Tibial nerve (tissue), 4 donors: ENCODE measurements around the gene DNAJC9. TPM values are rescaled to one million over a fixed set of nuclear protein-coding genes. Genes with fewer than 3 reads are reported as not detected.

Experiments used
- DNase-seq, 2 donors: peaks; one replicate each; pipeline ENCODE4 v3.0.0-alpha.2; 2019; ENCODE audit warnings: low spot score in 2 of 2
- H3K27ac ChIP-seq, 4 donors: fragments of 200-600 bp; sonication (generic) in 3 of 4; one replicate each; pipeline ENCODE4 v1.5.1; 2017 to 2019; ENCODE audit warnings: mild to moderate bottlenecking in 1 of 4
- H3K27me3 ChIP-seq, 2 donors: fragments of 200-600 bp; sonication (generic) in 1 of 2; one replicate each; pipeline versions ENCODE4 v1.5.1 to v1.6.0; 2017 to 2019
- H3K36me3 ChIP-seq, 3 donors: fragments of 200-600 bp; sonication (generic); one replicate each; pipeline ENCODE4 v1.5.1; 2018 to 2019
- H3K4me1 ChIP-seq, 4 donors: fragments of 200-600 bp; sonication (generic) in 3 of 4; one replicate each; pipeline ENCODE4 v1.5.1; 2017 to 2019
- H3K4me3 ChIP-seq, 4 donors: fragments of 200-600 bp; sonication (generic) in 3 of 4; one replicate each; pipeline ENCODE4 v1.5.1; 2017 to 2019; ENCODE audit warnings: mild to moderate bottlenecking in 1 of 4, moderate library complexity in 1 of 4
- H3K9me3 ChIP-seq, 4 donors: fragments of 200-600 bp; sonication (generic) in 3 of 4; one replicate each; pipeline ENCODE4 v1.5.1; 2017 to 2019
- CTCF ChIP-seq, 5 experiments: fragments of 200-600 bp in 3 of 5; fragments of 450-650 bp in 2 of 5; sonication (generic) in 3 of 5; IDR thresholded peaks; one replicate each; pipeline ENCODE4 v1.5.1; 2016 to 2019; ENCODE audit warnings: antibody characterized with exemption in 5 of 5, mild to moderate bottlenecking in 3 of 5, moderate library complexity in 2 of 5
- EP300 ChIP-seq, 2 donors: sonication (generic); formaldehyde crosslinking; IDR thresholded peaks; one replicate each; pipeline ENCODE4 v1.6.1; 2017; ENCODE audit warnings: antibody characterized with exemption in 2 of 2, mild to moderate bottlenecking in 1 of 2
- POLR2A ChIP-seq, 2 donors: fragments of 450-650 bp; IDR thresholded peaks; one replicate each; pipeline ENCODE4 v1.6.1; 2017; ENCODE audit warnings: antibody characterized with exemption in 2 of 2, mild to moderate bottlenecking in 2 of 2, moderate library complexity in 2 of 2
- WGBS, 2 donors: methylation state at CpG; one replicate each; pipeline ENCODE4 v1.1.5; 2018; 5-methylcytosine and 5-hydroxymethylcytosine counted together
- total RNA-seq, 4 donors: library from RNA; depleted of rRNA; stranded (reverse); fragments of >200 nt; gene quantifications; one replicate each; pipeline ENCODE4 v1.1.0, GENCODE V29; 2016

DNAJC9 gene
- total RNA-seq, 4 donors from 2014 or later: 11.8 to 24.0 (median 15.2) TPM

GRCh38 chr10:73264423-73264822, 17.4 kb upstream of the DNAJC9 start:
- no peaks in the 10 kb centered on the region for H3K9me3 ChIP-seq
- H3K4me1 ChIP-seq: peaks cover 0 to 5% (median 0%) of the 10 kb centered on the region in 4 donors
- no peak for DNase-seq
- H3K27ac ChIP-seq: no peak overlapping the region
- H3K36me3 ChIP-seq: no peaks in the 10 kb centered on the region
- TF ChIP-seq POLR2A (IDR thresholded peaks at IDR 0.05) (no peak), EP300 (IDR thresholded peaks at IDR 0.05) (no peak), CTCF (IDR thresholded peaks at IDR 0.05) (no peak)
- 88 to 91% methylated on average over 2 of the region's 2 CpGs for WGBS, 2 donors
- no peaks in the 10 kb centered on the region for H3K27me3 ChIP-seq
- no peak overlapping the region for H3K4me3 ChIP-seq

- WGBS, 2 donors: 34 to 41% methylated on average over 1 of the region's 1 CpG
- DNase-seq: no peak
- H3K36me3 ChIP-seq: no peaks in the 10 kb centered on the region
- H3K4me1 ChIP-seq: peaks cover 0 to 5% (median 0%) of the 10 kb centered on the region in 4 donors
- TF ChIP-seq POLR2A (IDR thresholded peaks at IDR 0.05) (no peak), EP300 (IDR thresholded peaks at IDR 0.05) (no peak), CTCF (IDR thresholded peaks at IDR 0.05) (peak in 4 of 5 experiments; percentile 14 to 35 (median 32))
- no peaks in the 10 kb centered on the region for H3K27me3 ChIP-seq
- H3K27ac ChIP-seq: no peak overlapping the region
- no peaks in the 10 kb centered on the region for H3K9me3 ChIP-seq
- H3K4me3 ChIP-seq: no peak overlapping the region
Measured at GRCh38 chr10:73263693-73264347, 16.8 kb upstream of the DNAJC9 start.

GRCh38 chr10:73262880-73263555, 16.0 kb upstream of the DNAJC9 start:
- H3K4me3 ChIP-seq: no peak overlapping the region
- DNase-seq: no peak
- no peak overlapping the region for H3K27ac ChIP-seq
- H3K4me1 ChIP-seq: peaks cover 0 to 5% (median 0%) of the 10 kb centered on the region in 4 donors
- no peaks in the 10 kb centered on the region for H3K27me3 ChIP-seq
- no peaks in the 10 kb centered on the region for H3K36me3 ChIP-seq
- H3K9me3 ChIP-seq: no peaks in the 10 kb centered on the region
- WGBS, 2 donors: 69 to 73% methylated on average over 5 of the region's 5 CpGs
- TF ChIP-seq EP300 (IDR thresholded peaks at IDR 0.05) (no peak), POLR2A (IDR thresholded peaks at IDR 0.05) (no peak), CTCF (IDR thresholded peaks at IDR 0.05) (no peak)

- WGBS, 2 donors: 73 to 75% methylated on average over 4 of the region's 4 CpGs
- H3K27ac ChIP-seq: no peak overlapping the region
- no peaks in the 10 kb centered on the region for H3K27me3 ChIP-seq
- peaks cover 0 to 5% (median 0%) of the 10 kb centered on the region in 4 donors for H3K4me1 ChIP-seq
- no peaks in the 10 kb centered on the region for H3K9me3 ChIP-seq
- no peak overlapping the region for H3K4me3 ChIP-seq
- no peak for TF ChIP-seq EP300 (IDR thresholded peaks at IDR 0.05)
- TF ChIP-seq CTCF (IDR thresholded peaks at IDR 0.05): no peak
- no peak for TF ChIP-seq POLR2A (IDR thresholded peaks at IDR 0.05)
- H3K36me3 ChIP-seq: no peaks in the 10 kb centered on the region
- no peak for DNase-seq
Measured at GRCh38 chr10:73262105-73262730, 15.2 kb upstream of the DNAJC9 start.
